GM21528 (cell line): ENCODE measurements around the gene TACR1.
"Not testable (repeated sequence)": the region's sequence is repeated elsewhere in the genome, so short reads cannot be mapped to it uniquely, and the experiment has no call there.

Source experiments
- ATAC-seq: cut with Tn5 transposase; IDR thresholded peaks from one replicate; pipeline ENCODE4 v1.9.1; 2021; ENCODE audit warnings: mild to moderate bottlenecking, moderate library complexity; ENCODE audit not compliant: unreplicated experiment, low FRiP score

The TACR1 gene

GRCh38 chr2:75199428-75200011 lies at the start of gene TACR1:
TACR1 (minus strand) TSS chr2:75199520; CDS start chr2:75198934, 586 bp downstream.
- peak; percentile 67 for ATAC-seq

- ATAC-seq: not testable (repeated sequence)
Measured at GRCh38 chr2:75248581-75248980, 49.3 kb upstream of the TACR1 start.

GRCh38 chr2:75246441-75247167 lies 47.3 kb upstream of the TACR1 start:
- no peak for ATAC-seq

GRCh38 chr2:75243219-75243618 lies 43.9 kb upstream of the TACR1 start:
- no peak for ATAC-seq

- no peak for ATAC-seq
Measured at GRCh38 chr2:75241696-75242095, 42.4 kb upstream of the TACR1 start.

GRCh38 chr2:75238670-75239330 lies 39.5 kb upstream of the TACR1 start:
- no peak for ATAC-seq

GRCh38 chr2:75237296-75237695 lies 38.0 kb upstream of the TACR1 start:
- no peak for ATAC-seq

- ATAC-seq: no peak
Measured at GRCh38 chr2:75233965-75234364, 34.6 kb upstream of the TACR1 start.

- no peak for ATAC-seq
Measured at GRCh38 chr2:75226617-75227016, 27.3 kb upstream of the TACR1 start.

- ATAC-seq: no peak
Measured at GRCh38 chr2:75226099-75226498, 26.8 kb upstream of the TACR1 start.

GRCh38 chr2:75224636-75225094 lies 25.3 kb upstream of the TACR1 start:
- no peak for ATAC-seq

- ATAC-seq: no peak
Measured at GRCh38 chr2:75222527-75222926, 23.2 kb upstream of the TACR1 start.

- no peak for ATAC-seq
Measured at GRCh38 chr2:75221862-75222261, 22.5 kb upstream of the TACR1 start.

GRCh38 chr2:75219213-75219612 lies 19.9 kb upstream of the TACR1 start:
- ATAC-seq: not testable (repeated sequence)

GRCh38 chr2:75211266-75211770 lies 12.0 kb upstream of the TACR1 start:
- no peak for ATAC-seq

- ATAC-seq: no peak
Measured at GRCh38 chr2:75210409-75210808, 11.1 kb upstream of the TACR1 start.

- ATAC-seq: no peak
Measured at GRCh38 chr2:75208738-75209137, 9.4 kb upstream of the TACR1 start.

GRCh38 chr2:75204833-75205232 lies 5.5 kb upstream of the TACR1 start:
- ATAC-seq: no peak

GRCh38 chr2:75202359-75202758 lies 3.0 kb upstream of the TACR1 start:
- ATAC-seq: no peak

- no peak for ATAC-seq
Measured at GRCh38 chr2:75200140-75201096, 1.1 kb upstream of the TACR1 start.
